ENCODE results near the gene SPATA9.

SPATA9 gene

GRCh38 chr5:95668728-95669127 lies 14.1 kb downstream of the SPATA9 start:
- no peak overlapping the region for H3K27ac ChIP-seq
- peaks cover 0 to 42% (median 18%) of the 10 kb centered on the region in 10 experiments; a peak in 15 of 20 replicates for H3K4me1 ChIP-seq
- H3K9ac ChIP-seq = no peak overlapping the region
- no peak for TF ChIP-seq Cebpa-rat (IDR thresholded peaks at IDR 0.05)
- no peaks in the 10 kb centered on the region for H3K36me3 ChIP-seq
- H3K4me3 ChIP-seq = no peak overlapping the region
- no peaks in the 10 kb centered on the region for H4K20me1 ChIP-seq
- no peaks in the 10 kb centered on the region for H3K27me3 ChIP-seq
- no peaks in the 10 kb centered on the region for H3K9me3 ChIP-seq (replicated peaks in 1 of 11)
- H3K4me2 ChIP-seq = peak overlapping the region in 5 of 11 experiments; percentile 4 to 45 (median 27); a peak in 7 of 22 replicates

- H3K4me3 ChIP-seq = no peak overlapping the region
- no peaks in the 10 kb centered on the region for H3K36me3 ChIP-seq
- H3K9me3 ChIP-seq (replicated peaks in 1 of 11) = no peaks in the 10 kb centered on the region
- TF ChIP-seq Cebpa-rat (IDR thresholded peaks at IDR 0.05) = no peak
- H4K20me1 ChIP-seq = no peaks in the 10 kb centered on the region
- peaks cover 0 to 42% (median 17%) of the 10 kb centered on the region in 10 experiments; a peak in 15 of 20 replicates for H3K4me1 ChIP-seq
- H3K4me2 ChIP-seq = no peak overlapping the region; a peak in 1 of 22 replicates
- H3K27me3 ChIP-seq = no peaks in the 10 kb centered on the region
- H3K9ac ChIP-seq = no peak overlapping the region
- H3K27ac ChIP-seq = no peak overlapping the region
Measured at GRCh38 chr5:95668216-95668615, 14.6 kb downstream of the SPATA9 start.

- Histone ChIP-seq H3K36me3 (no peaks in the 10 kb centered on the region), H3K27me3 (no peaks in the 10 kb centered on the region), H3K4me2 (peak overlapping the region in 2 of 11 experiments; percentile 28 to 33; a peak in 1 of 22 replicates), H3K4me3 (no peak overlapping the region), H4K20me1 (no peaks in the 10 kb centered on the region), H3K9ac (no peak overlapping the region), H3K27ac (no peak overlapping the region), H3K4me1 (peaks cover 0 to 42% (median 13%) of the 10 kb centered on the region in 10 experiments; a peak in 14 of 20 replicates), H3K9me3 (replicated peaks in 1 of 11) (no peaks in the 10 kb centered on the region)
- no peak for TF ChIP-seq Cebpa-rat (IDR thresholded peaks at IDR 0.05)
Measured at GRCh38 chr5:95667678-95668077, 15.1 kb downstream of the SPATA9 start.

- TF ChIP-seq Cebpa-rat (IDR thresholded peaks at IDR 0.05) = no peak
Measured at GRCh38 chr5:95667061-95667618, 15.7 kb downstream of the SPATA9 start.

GRCh38 chr5:95664204-95664786 lies 18.5 kb downstream of the SPATA9 start:
- no peak for TF ChIP-seq Cebpa-rat (IDR thresholded peaks at IDR 0.05)
- Histone ChIP-seq H3K9me3 (replicated peaks in 1 of 11) (no peaks in the 10 kb centered on the region), H4K20me1 (no peaks in the 10 kb centered on the region), H3K27ac (0 out of 22 replicates have a peak overlapping the region, but pooled peaks of 1 of the 11 experiments have one; percentile 0), H3K9ac (no peak overlapping the region), H3K4me2 (0 out of 22 replicates have a peak overlapping the region, but pooled peaks of 1 of the 11 experiments have one; percentile 39), H3K4me1 (peaks cover 0 to 29% (median 7%) of the 10 kb centered on the region in 10 experiments; a peak in 11 of 20 replicates), H3K4me3 (no peak overlapping the region), H3K27me3 (no peaks in the 10 kb centered on the region), H3K36me3 (no peaks in the 10 kb centered on the region)

More at GRCh38 chr5:95667061-95667618, 15.7 kb downstream of the SPATA9 start:
- H3K27ac ChIP-seq = no peak overlapping the region
- H3K27me3 ChIP-seq = no peaks in the 10 kb centered on the region
- H4K20me1 ChIP-seq = no peaks in the 10 kb centered on the region
- no peak overlapping the region for H3K4me3 ChIP-seq
- H3K9me3 ChIP-seq (replicated peaks in 1 of 11) = no peaks in the 10 kb centered on the region
- no peak overlapping the region for H3K9ac ChIP-seq
- H3K36me3 ChIP-seq = no peaks in the 10 kb centered on the region
- H3K4me2 ChIP-seq = peak overlapping the region in 2 of 11 experiments; percentile 33 to 41; a peak in 1 of 22 replicates
- peaks cover 0 to 39% (median 12%) of the 10 kb centered on the region in 10 experiments; a peak in 14 of 20 replicates for H3K4me1 ChIP-seq

- Histone ChIP-seq H3K27ac (no peak overlapping the region), H3K36me3 (no peaks in the 10 kb centered on the region), H3K9me3 (replicated peaks in 1 of 11) (no peaks in the 10 kb centered on the region), H3K27me3 (no peaks in the 10 kb centered on the region), H4K20me1 (no peaks in the 10 kb centered on the region), H3K4me1 (peaks cover 0 to 19% (median 0%) of the 10 kb centered on the region in 10 experiments; a peak in 5 of 20 replicates), H3K4me2 (no peak overlapping the region), H3K9ac (no peak overlapping the region), H3K4me3 (no peak overlapping the region)
- TF ChIP-seq Cebpa-rat (IDR thresholded peaks at IDR 0.05) = no peak
Measured at GRCh38 chr5:95662946-95663345, 19.8 kb downstream of the SPATA9 start.

GRCh38 chr5:95660060-95660459 lies 22.7 kb downstream of the SPATA9 start:
- TF ChIP-seq Cebpa-rat (IDR thresholded peaks at IDR 0.05) = no peak
- Histone ChIP-seq H3K36me3 (no peaks in the 10 kb centered on the region), H3K9me3 (replicated peaks in 1 of 11) (no peaks in the 10 kb centered on the region), H3K27me3 (no peaks in the 10 kb centered on the region), H4K20me1 (no peaks in the 10 kb centered on the region), H3K4me3 (no peak overlapping the region), H3K4me2 (no peak overlapping the region), H3K4me1 (peaks cover 0 to 25% (median 11%) of the 10 kb centered on the region in 10 experiments; a peak in 14 of 20 replicates), H3K9ac (no peak overlapping the region), H3K27ac (no peak overlapping the region)

GRCh38 chr5:95655575-95655974 lies 27.2 kb downstream of the SPATA9 start:
- no peaks in the 10 kb centered on the region for H3K36me3 ChIP-seq
- peaks cover 0 to 28% (median 13%) of the 10 kb centered on the region in 10 experiments; a peak in 13 of 20 replicates for H3K4me1 ChIP-seq
- H3K4me2 ChIP-seq = peak overlapping the region in 7 of 11 experiments; percentile 16 to 65 (median 40); a peak in 12 of 22 replicates
- H3K4me3 ChIP-seq = no peak overlapping the region
- H4K20me1 ChIP-seq = no peaks in the 10 kb centered on the region
- H3K9me3 ChIP-seq (replicated peaks in 1 of 11) = no peaks in the 10 kb centered on the region
- no peak overlapping the region for H3K9ac ChIP-seq
- H3K27ac ChIP-seq = no peak overlapping the region
- no peaks in the 10 kb centered on the region for H3K27me3 ChIP-seq
- no peak for TF ChIP-seq Cebpa-rat (IDR thresholded peaks at IDR 0.05)

GRCh38 chr5:95654196-95654595 lies 28.6 kb downstream of the SPATA9 start:
- Histone ChIP-seq H3K27ac (no peak overlapping the region), H3K27me3 (no peaks in the 10 kb centered on the region), H3K9ac (no peak overlapping the region), H4K20me1 (no peaks in the 10 kb centered on the region), H3K4me1 (peaks cover 0 to 28% (median 13%) of the 10 kb centered on the region in 10 experiments; a peak in 13 of 20 replicates), H3K36me3 (no peaks in the 10 kb centered on the region), H3K4me2 (no peak overlapping the region), H3K4me3 (no peak overlapping the region), H3K9me3 (replicated peaks in 1 of 11) (no peaks in the 10 kb centered on the region)
- TF ChIP-seq Cebpa-rat (IDR thresholded peaks at IDR 0.05) = no peak
